Esophagus muscularis mucosa (tissue), 4 donors: ENCODE measurements around the gene PYROXD2. TPM values are rescaled to one million over a fixed set of nuclear protein-coding genes. Genes with fewer than 3 reads are reported as not detected.

ENCODE experiments used
- DNase-seq: peaks from one replicate; pipeline ENCODE4 v3.0.0-alpha.2; 2017; ENCODE audit errors: extremely low spot score
- H3K27ac ChIP-seq, 4 donors: fragments of 200-600 bp; sonication (generic); replicated peaks in 1 of 4; 1 replicate in 3 of 4; 2 replicates in 1 of 4; pipeline ENCODE4 v1.5.1; 2016 to 2019; ENCODE audit warnings: mild to moderate bottlenecking in 1 of 4
- H3K27me3 ChIP-seq, 4 donors: fragments of 200-600 bp; sonication (generic); one replicate each; pipeline versions ENCODE4 v1.5.1 to v1.6.0; 2016 to 2019
- H3K36me3 ChIP-seq, 4 donors: fragments of 200-600 bp; sonication (generic); one replicate each; pipeline ENCODE4 v1.5.1; 2016 to 2019
- H3K4me1 ChIP-seq, 4 donors: fragments of 200-600 bp; sonication (generic); one replicate each; pipeline ENCODE4 v1.5.1; 2016 to 2019
- H3K4me3 ChIP-seq, 4 donors: fragments of 200-600 bp; sonication (generic); 1 replicate in 2 of 4; 2 replicates in 2 of 4; pipeline ENCODE4 v1.5.1; 2016 to 2019; ENCODE audit warnings: mild to moderate bottlenecking in 4 of 4, moderate library complexity in 1 of 4
- H3K9me3 ChIP-seq, 4 donors: fragments of 200-600 bp; sonication (generic); 1 replicate in 3 of 4; 2 replicates in 1 of 4; pipeline ENCODE4 v1.5.1; 2016 to 2019
- CTCF ChIP-seq, 3 experiments: fragments of 200-600 bp in 2 of 3; fragments of 450-650 bp in 1 of 3; sonication (generic) in 2 of 3; IDR thresholded peaks; one replicate each; pipeline ENCODE4 v1.5.1; 2017 to 2019; ENCODE audit warnings: antibody characterized with exemption in 3 of 3, mild to moderate bottlenecking in 2 of 3, moderate library complexity in 1 of 3
- EP300 ChIP-seq: sonication (generic); formaldehyde crosslinking; IDR thresholded peaks from one replicate; pipeline ENCODE4 v1.6.1; 2017; ENCODE audit warnings: antibody characterized with exemption
- POLR2A ChIP-seq: fragments of 450-650 bp; IDR thresholded peaks from one replicate; pipeline ENCODE4 v1.6.1; 2017; ENCODE audit warnings: antibody characterized with exemption, moderate library complexity, mild to moderate bottlenecking, low read depth
- POLR2AphosphoS5 ChIP-seq, 2 donors: sonication (generic); formaldehyde crosslinking; IDR thresholded peaks; one replicate each; pipeline ENCODE4 v1.6.1; 2017; ENCODE audit warnings: antibody characterized with exemption in 2 of 2
- WGBS: methylation state at CpG from one replicate; pipeline ENCODE4 v1.1.5; 2018; 5-methylcytosine and 5-hydroxymethylcytosine counted together
- intact Hi-C: fragments of 100-400 bp; cut with DNase I; formaldehyde crosslinking; loops from one replicate; pipeline ENCODE4 v1.15.1; 2023
- total RNA-seq, 4 donors: library from RNA; depleted of rRNA; stranded (reverse); fragments of >200 nt; gene quantifications; one replicate each; pipeline versions ENCODE4 v1.1.0 to v1.2.1, GENCODE V29; 2016

The PYROXD2 gene
- total RNA-seq, 4 donors from 2014 or later = 5.8 to 10.2 (median 6.6) TPM

DNA sequence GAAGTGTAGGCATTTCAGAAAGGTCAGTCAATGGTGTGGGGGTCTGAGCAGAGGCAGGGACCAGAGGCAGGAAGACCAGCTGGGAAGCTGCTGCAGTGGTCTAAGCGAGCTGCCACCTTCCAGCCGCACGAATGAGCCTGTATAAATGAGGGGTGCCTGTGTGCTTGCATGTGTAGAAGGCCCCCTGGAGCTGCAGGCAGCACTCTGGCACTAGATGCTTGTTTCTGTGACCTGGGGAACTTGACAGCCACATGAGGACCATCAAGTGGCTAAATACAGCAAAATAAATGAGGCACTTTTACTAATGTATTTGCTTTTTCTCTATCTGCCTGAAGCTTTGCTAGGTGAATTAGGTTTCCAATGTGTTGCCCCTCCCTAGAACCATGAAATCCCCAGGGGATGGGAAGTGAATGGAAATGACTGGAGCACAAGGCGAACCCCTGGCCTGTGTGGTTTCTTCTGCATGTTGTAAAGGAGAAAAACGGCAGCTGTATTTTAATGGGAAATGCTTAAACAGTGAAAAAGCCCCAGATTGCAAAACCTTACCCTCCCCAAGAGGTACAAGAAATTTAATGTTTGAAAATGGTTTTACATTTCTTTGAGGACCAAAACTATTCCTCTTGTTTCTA is 57.7 kb downstream of the PYROXD2 start:
- Histone ChIP-seq H3K36me3 (no peaks in the 10 kb centered on the region), H3K27me3 (peaks cover 0 to 14% (median 0%) of the 10 kb centered on the region in 4 donors), H3K27ac (no peak overlapping the region), H3K9me3 (no peaks in the 10 kb centered on the region), H3K4me1 (peaks cover 0 to 16% (median 0%) of the 10 kb centered on the region in 4 donors), H3K4me3 (no peak overlapping the region)
- intact Hi-C loops = no loop called here
- TF ChIP-seq POLR2AphosphoS5 (IDR thresholded peaks at IDR 0.05) (no peak), CTCF (IDR thresholded peaks at IDR 0.05) (no peak), EP300 (no peak), POLR2A (no peak)
- DNase-seq = no peak
- 82% methylated on average over 5 of the region's 5 CpGs for WGBS

GRCh38 chr10:98354491-98354890 is 60.5 kb downstream of the PYROXD2 start:
- Histone ChIP-seq H3K9me3 (no peaks in the 10 kb centered on the region), H3K36me3 (no peaks in the 10 kb centered on the region), H3K27ac (no peak overlapping the region), H3K4me1 (peaks cover under 1 to 12% (median 6%) of the 10 kb centered on the region in 4 donors), H3K27me3 (peaks cover 0 to 25% (median 0%) of the 10 kb centered on the region in 4 donors), H3K4me3 (no peak overlapping the region)
- no peak for DNase-seq
- WGBS = 88% methylated on average over 3 of the region's 3 CpGs
- intact Hi-C loops = no loop called here
- no peak for TF ChIP-seq POLR2A
- no peak for TF ChIP-seq CTCF (IDR thresholded peaks at IDR 0.05)
- no peak for TF ChIP-seq EP300
- no peak for TF ChIP-seq POLR2AphosphoS5 (IDR thresholded peaks at IDR 0.05)

DNA sequence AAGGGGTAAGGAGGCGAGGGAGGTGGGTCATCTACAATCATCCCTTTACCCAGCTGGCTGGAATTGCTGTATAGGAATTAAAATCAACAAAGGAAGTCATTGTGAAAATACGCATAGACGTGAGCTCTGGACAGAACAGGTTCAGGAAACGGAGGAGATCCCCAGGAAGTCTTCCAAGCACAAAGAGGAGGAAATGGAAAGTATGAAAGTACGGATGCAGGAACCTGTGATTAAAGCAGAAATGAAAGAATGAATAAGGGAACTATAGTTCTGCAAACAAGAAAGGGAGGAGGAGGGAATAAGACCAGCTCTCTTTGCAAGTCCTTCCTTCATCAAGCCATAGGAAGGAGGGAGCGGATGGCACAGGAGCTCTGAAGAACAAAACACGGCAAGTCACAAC is 61.8 kb downstream of the PYROXD2 start:
- 64% methylated on average over 7 of the region's 7 CpGs for WGBS
- peaks cover 4 to 14% (median 10%) of the 10 kb centered on the region in 4 donors for H3K4me1 ChIP-seq
- TF ChIP-seq CTCF (IDR thresholded peaks at IDR 0.05) (no peak), POLR2A (no peak), POLR2AphosphoS5 (IDR thresholded peaks at IDR 0.05) (no peak), EP300 (no peak)

GRCh38 chr10:98351831-98352402 is 63.1 kb downstream of the PYROXD2 start:
- Histone ChIP-seq H3K27me3 (peaks cover 0 to 30% (median 0%) of the 10 kb centered on the region in 4 donors), H3K27ac (no peak overlapping the region), H3K4me3 (no peak overlapping the region), H3K36me3 (no peaks in the 10 kb centered on the region), H3K4me1 (peaks cover 4 to 14% (median 10%) of the 10 kb centered on the region in 4 donors), H3K9me3 (peaks cover 0 to 8% (median 7%) of the 10 kb centered on the region in 4 donors)
- TF ChIP-seq POLR2A (no peak), POLR2AphosphoS5 (IDR thresholded peaks at IDR 0.05) (peak in 1 of 2 donors; percentile 9), EP300 (no peak), CTCF (IDR thresholded peaks at IDR 0.05) (no peak)
- no peak for DNase-seq
- intact Hi-C loops = no loop called here
- WGBS = 47% methylated on average over 10 of the region's 11 CpGs

More for the DNA sequence above, 61.8 kb downstream of the PYROXD2 start:
- H3K9me3 ChIP-seq = no peaks in the 10 kb centered on the region
- peaks cover 0 to 25% (median 0%) of the 10 kb centered on the region in 4 donors for H3K27me3 ChIP-seq
- H3K27ac ChIP-seq = no peak overlapping the region
- no peak for DNase-seq
- H3K36me3 ChIP-seq = no peaks in the 10 kb centered on the region
- H3K4me3 ChIP-seq = no peak overlapping the region
- intact Hi-C loops = no loop called here
